Progenitor cell of endocrine pancreas (in vitro differentiated cells): ENCODE results near the gene HACD2. TPM values are rescaled to one million over a fixed set of nuclear protein-coding genes. Genes with fewer than 3 reads are reported as not detected.

ENCODE experiments used
- DNase-seq: peaks from one replicate; pipeline ENCODE4 v3.0.0; 2021; ENCODE audit warnings: low spot score; ENCODE audit not compliant: unreplicated experiment
- H3K27ac Mint-ChIP-seq: 2 replicates; pipeline ENCODE4 v1.8.0; 2021; ENCODE audit warnings: mild to moderate bottlenecking, moderate library complexity, mixed read lengths
- H3K27me3 Mint-ChIP-seq: 2 replicates; pipeline ENCODE4 v1.8.0; 2021; ENCODE audit warnings: mixed read lengths
- H3K36me3 Mint-ChIP-seq: 2 replicates; pipeline ENCODE4 v1.8.0; 2022; ENCODE audit warnings: mixed read lengths; ENCODE audit not compliant: insufficient read depth
- H3K4me1 Mint-ChIP-seq: 2 replicates; pipeline ENCODE4 v1.8.0; 2021; ENCODE audit warnings: low read depth, mixed read lengths
- H3K4me3 Mint-ChIP-seq: 2 replicates; pipeline ENCODE4 v1.8.0; 2021; ENCODE audit warnings: low read depth, mild to moderate bottlenecking, moderate library complexity, mixed read lengths
- H3K9me3 Mint-ChIP-seq: 2 replicates; pipeline ENCODE4 v1.8.0; 2021; ENCODE audit warnings: low read depth, mixed read lengths
- CTCF ChIP-seq: fragments of 200-600 bp; sonication (generic); IDR thresholded peaks from one replicate; pipeline ENCODE4 v1.5.0; 2021; ENCODE audit warnings: antibody characterized with exemption, mild to moderate bottlenecking; ENCODE audit not compliant: unreplicated experiment
- total RNA-seq: library from RNA; stranded (reverse); gene quantifications from 2 replicates; pipeline ENCODE4 v1.2.1, GENCODE V29; 2021

The HACD2 gene
- total RNA-seq, 1 donor from 2014 or later, result 57.6 TPM

- H3K4me1 Mint-ChIP-seq, result peaks cover 19% of the 10 kb centered on the region
- TF ChIP-seq CTCF, result peak; percentile 18
- no peak overlapping the region for H3K27ac Mint-ChIP-seq
- no peak overlapping the region for H3K4me3 Mint-ChIP-seq
- peaks cover 9% of the 10 kb centered on the region for H3K36me3 Mint-ChIP-seq
- H3K9me3 Mint-ChIP-seq, result no peaks in the 10 kb centered on the region
- H3K27me3 Mint-ChIP-seq, result no peaks in the 10 kb centered on the region
- no peak for DNase-seq
Observed at GRCh38 chr3:123629747-123630047, 44.8 kb upstream of the HACD2 start.

GRCh38 chr3:123628996-123629746 is 44.3 kb upstream of the HACD2 start:
- H3K36me3 Mint-ChIP-seq, result peaks cover 9% of the 10 kb centered on the region
- no peak overlapping the region for H3K4me3 Mint-ChIP-seq
- peaks cover 18% of the 10 kb centered on the region for H3K4me1 Mint-ChIP-seq
- no peaks in the 10 kb centered on the region for H3K9me3 Mint-ChIP-seq
- DNase-seq, result no peak
- no peak overlapping the region for H3K27ac Mint-ChIP-seq
- no peak for TF ChIP-seq CTCF
- H3K27me3 Mint-ChIP-seq, result no peaks in the 10 kb centered on the region

- Mint-ChIP-seq H3K4me1 (peaks cover 9% of the 10 kb centered on the region), H3K4me3 (no peak overlapping the region), H3K9me3 (no peaks in the 10 kb centered on the region), H3K27ac (no peak overlapping the region), H3K27me3 (no peaks in the 10 kb centered on the region), H3K36me3 (peaks cover 9% of the 10 kb centered on the region)
- no peak for TF ChIP-seq CTCF
- DNase-seq, result no peak
Observed at GRCh38 chr3:123627673-123628670, 43.1 kb upstream of the HACD2 start.

GRCh38 chr3:123626881-123627280 is 42.0 kb upstream of the HACD2 start:
- H3K4me3 Mint-ChIP-seq, result no peak overlapping the region
- no peak for DNase-seq
- H3K4me1 Mint-ChIP-seq, result peaks cover 4% of the 10 kb centered on the region
- no peaks in the 10 kb centered on the region for H3K9me3 Mint-ChIP-seq
- no peak for TF ChIP-seq CTCF
- H3K36me3 Mint-ChIP-seq, result peaks cover 7% of the 10 kb centered on the region
- H3K27ac Mint-ChIP-seq, result no peak overlapping the region
- no peaks in the 10 kb centered on the region for H3K27me3 Mint-ChIP-seq

- Mint-ChIP-seq H3K27me3 (no peaks in the 10 kb centered on the region), H3K4me1 (peaks cover 4% of the 10 kb centered on the region), H3K36me3 (peaks cover 2% of the 10 kb centered on the region), H3K4me3 (no peak overlapping the region), H3K27ac (no peak overlapping the region), H3K9me3 (no peaks in the 10 kb centered on the region)
- TF ChIP-seq CTCF, result no peak
- no peak for DNase-seq
Observed at GRCh38 chr3:123624302-123624701, 39.4 kb upstream of the HACD2 start.
